ENCODE data around the gene DCLK1.

The DCLK1 gene

GRCh38 chr13:35947315-35947714, 183.9 kb downstream of the DCLK1 start:
- no peak for DNase-seq (ENCODE audit: low read depth in 2 of 2)

GRCh38 chr13:35945368-35945767, 185.8 kb downstream of the DCLK1 start:
- DNase-seq (ENCODE audit: low read depth in 2 of 2), result no peak

- DNase-seq (ENCODE audit: low read depth in 2 of 2), result no peak
Measured at GRCh38 chr13:35941374-35941773, 189.8 kb downstream of the DCLK1 start.

- no peak for DNase-seq (ENCODE audit: low read depth in 2 of 2)
Measured at GRCh38 chr13:35940734-35941133, 190.4 kb downstream of the DCLK1 start.

GRCh38 chr13:35936246-35936978, 194.8 kb downstream of the DCLK1 start:
- DNase-seq (ENCODE audit: low read depth in 2 of 2), result no peak

GRCh38 chr13:35930665-35931631, 200.2 kb downstream of the DCLK1 start:
- no peak for DNase-seq (ENCODE audit: low read depth in 2 of 2)

GRCh38 chr13:35927567-35928021, 203.6 kb downstream of the DCLK1 start:
- no peak for DNase-seq (ENCODE audit: low read depth in 2 of 2)

- DNase-seq (ENCODE audit: low read depth in 2 of 2), result no peak
Measured at GRCh38 chr13:35926859-35927530, 204.2 kb downstream of the DCLK1 start.

GRCh38 chr13:35925669-35926068, 205.5 kb downstream of the DCLK1 start:
- DNase-seq (ENCODE audit: low read depth in 2 of 2), result no peak

GRCh38 chr13:35923347-35923746, 207.8 kb downstream of the DCLK1 start:
- DNase-seq (ENCODE audit: low read depth in 2 of 2), result no peak

- DNase-seq (ENCODE audit: low read depth in 2 of 2), result no peak
Measured at GRCh38 chr13:35920816-35921215, 210.4 kb downstream of the DCLK1 start.

- no peak for DNase-seq (ENCODE audit: low read depth in 2 of 2)
Measured at GRCh38 chr13:35917942-35918645, 213.1 kb downstream of the DCLK1 start.

GRCh38 chr13:35917252-35917941, 213.8 kb downstream of the DCLK1 start:
- DNase-seq (ENCODE audit: low read depth in 2 of 2), result no peak

- no peak for DNase-seq (ENCODE audit: low read depth in 2 of 2)
Measured at GRCh38 chr13:35916146-35916545, 215.0 kb downstream of the DCLK1 start.

GRCh38 chr13:35914662-35915061, 216.5 kb downstream of the DCLK1 start:
- DNase-seq (ENCODE audit: low read depth in 2 of 2), result no peak

GRCh38 chr13:35912841-35913240, 218.3 kb downstream of the DCLK1 start:
- no peak for DNase-seq (ENCODE audit: low read depth in 2 of 2)

- DNase-seq (ENCODE audit: low read depth in 2 of 2), result no peak
Measured at GRCh38 chr13:35909837-35910540, 221.2 kb downstream of the DCLK1 start.

GRCh38 chr13:35909091-35909490, 222.1 kb downstream of the DCLK1 start:
- DNase-seq (ENCODE audit: low read depth in 2 of 2), result no peak

- DNase-seq (ENCODE audit: low read depth in 2 of 2), result no peak
Measured at GRCh38 chr13:35908226-35908625, 223.0 kb downstream of the DCLK1 start.

GRCh38 chr13:35906636-35907035, 224.5 kb downstream of the DCLK1 start:
- no peak for DNase-seq (ENCODE audit: low read depth in 2 of 2)
